Lung (tissue), 12 donors: ENCODE data around the gene ALPI. TPM values are rescaled to one million over a fixed set of nuclear protein-coding genes. Genes with fewer than 3 reads are reported as not detected.

Source experiments
- ATAC-seq: fragments of 200-7000 bp; cut with Tn5 transposase; one replicate; pipeline ENCODE4 v1.9.1; 2020; ENCODE audit warnings: moderate number of reproducible peaks; ENCODE audit not compliant: insufficient read depth, low FRiP score
- DNase-seq, 3 donors: peaks; one replicate each; pipeline ENCODE4 v3.0.0-alpha.2; 2013 to 2017
- H3K27ac ChIP-seq, 2 donors: one replicate each; pipeline ENCODE4 v1.5.1; 2013; ENCODE audit warnings: mild to moderate bottlenecking in 2 of 2, moderate library complexity in 2 of 2, control low read depth in 1 of 2, inconsistent platforms in 1 of 2, low read depth in 1 of 2, low read length in 1 of 2
- H3K27me3 ChIP-seq, 3 donors: one replicate each; pipeline ENCODE4 v1.5.1; 2013; ENCODE audit warnings: low read length in 2 of 3; ENCODE audit not compliant: control insufficient read depth in 3 of 3, insufficient read depth in 3 of 3
- H3K36me3 ChIP-seq, 4 donors: one replicate each; pipeline ENCODE4 v1.5.1; 2013; ENCODE audit warnings: low read length in 4 of 4, mild to moderate bottlenecking in 1 of 4, moderate library complexity in 1 of 4; ENCODE audit not compliant: control insufficient read depth in 4 of 4, insufficient read depth in 4 of 4
- H3K4me1 ChIP-seq, 5 donors: one replicate each; pipeline ENCODE4 v1.5.1; 2013; ENCODE audit warnings: low read length in 5 of 5, mild to moderate bottlenecking in 2 of 5, moderate library complexity in 1 of 5; ENCODE audit not compliant: control insufficient read depth in 5 of 5, insufficient read depth in 5 of 5
- H3K4me3 ChIP-seq: one replicate; pipeline ENCODE4 v1.5.1; 2013; ENCODE audit warnings: mild to moderate bottlenecking, control low read depth, moderate library complexity
- H3K9ac ChIP-seq, 2 donors: one replicate each; pipeline ENCODE4 v1.5.1; 2013; ENCODE audit warnings: low read length in 2 of 2, control low read depth in 1 of 2; ENCODE audit not compliant: insufficient read depth in 1 of 2
- H3K9me3 ChIP-seq, 4 donors: one replicate each; pipeline ENCODE4 v1.5.1; 2013; ENCODE audit warnings: low read length in 3 of 4, mild to moderate bottlenecking in 1 of 4, moderate library complexity in 1 of 4; ENCODE audit not compliant: control insufficient read depth in 4 of 4, insufficient read depth in 3 of 4
- WGBS, 2 donors: extraction: QIAGEN DNeasy Blood & Tissue Kit; methylation state at CpG; one replicate each; pipeline ENCODE4 v1.1.7; 2013; 5-methylcytosine and 5-hydroxymethylcytosine counted together
- polyA plus RNA-seq, 2 donors: library from polyadenylated mRNA; stranded (reverse); fragments of 200-250 nt; gene quantifications; one replicate each; pipeline ENCODE4 v1.2.1, GENCODE V29; 2013
- total RNA-seq, 2 donors: library from RNA; depleted of rRNA in 1 of 2; stranded (reverse); fragments of >200 nt in 1 of 2; gene quantifications; one replicate each; pipeline ENCODE4 v1.2.1, GENCODE V29; 2014 to 2021
- TF ChIP-seq, protein P1 (sequence below): IDR thresholded peaks from 2 replicates; pipeline ENCODE4 v1.5.1; 2012; ENCODE audit warnings: mild to moderate bottlenecking; ENCODE audit errors: control extremely low read depth, extremely low read depth
- donor health status: control.
- donor health status: control.
- donor health status: Bipolar disorder and iron deficiency.
- donor health status: healthy.
- donor health status: DM: yes; HTN: yes; CAD: no.

ALPI gene
- total and polyA plus RNA-seq, 4 donors: not detected

GRCh38 chr2:232483311-232483922 is 27.5 kb downstream of the ALPI start:
- Histone ChIP-seq H3K36me3 (no peaks in the 10 kb centered on the region), H3K27ac (no peak overlapping the region), H3K9ac (no peak overlapping the region), H3K4me1 (peaks cover 0 to 7% (median 0%) of the 10 kb centered on the region in 5 donors), H3K27me3 (peaks cover 15 to 50% (median 32%) of the 10 kb centered on the region in 3 donors), H3K4me3 (no peak overlapping the region), H3K9me3 (peaks cover 0 to 2% (median 0%) of the 10 kb centered on the region in 4 donors)
- ATAC-seq (no peak), DNase-seq (no peak)
- TF ChIP-seq, protein P1, sequence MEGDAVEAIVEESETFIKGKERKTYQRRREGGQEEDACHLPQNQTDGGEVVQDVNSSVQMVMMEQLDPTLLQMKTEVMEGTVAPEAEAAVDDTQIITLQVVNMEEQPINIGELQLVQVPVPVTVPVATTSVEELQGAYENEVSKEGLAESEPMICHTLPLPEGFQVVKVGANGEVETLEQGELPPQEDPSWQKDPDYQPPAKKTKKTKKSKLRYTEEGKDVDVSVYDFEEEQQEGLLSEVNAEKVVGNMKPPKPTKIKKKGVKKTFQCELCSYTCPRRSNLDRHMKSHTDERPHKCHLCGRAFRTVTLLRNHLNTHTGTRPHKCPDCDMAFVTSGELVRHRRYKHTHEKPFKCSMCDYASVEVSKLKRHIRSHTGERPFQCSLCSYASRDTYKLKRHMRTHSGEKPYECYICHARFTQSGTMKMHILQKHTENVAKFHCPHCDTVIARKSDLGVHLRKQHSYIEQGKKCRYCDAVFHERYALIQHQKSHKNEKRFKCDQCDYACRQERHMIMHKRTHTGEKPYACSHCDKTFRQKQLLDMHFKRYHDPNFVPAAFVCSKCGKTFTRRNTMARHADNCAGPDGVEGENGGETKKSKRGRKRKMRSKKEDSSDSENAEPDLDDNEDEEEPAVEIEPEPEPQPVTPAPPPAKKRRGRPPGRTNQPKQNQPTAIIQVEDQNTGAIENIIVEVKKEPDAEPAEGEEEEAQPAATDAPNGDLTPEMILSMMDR: no peak
- 91% methylated on average over 10 of the region's 10 CpGs for WGBS, 2 donors

GRCh38 chr2:232483923-232484627 is 28.1 kb downstream of the ALPI start:
- Histone ChIP-seq H3K4me3 (no peak overlapping the region), H3K4me1 (peaks cover 0 to 7% (median 0%) of the 10 kb centered on the region in 5 donors), H3K9me3 (peaks cover 0 to 2% (median 0%) of the 10 kb centered on the region in 4 donors), H3K9ac (no peak overlapping the region), H3K27ac (no peak overlapping the region), H3K36me3 (no peaks in the 10 kb centered on the region), H3K27me3 (peaks cover 15 to 57% (median 32%) of the 10 kb centered on the region in 3 donors)
- TF ChIP-seq, protein P1: no peak
- peak in 1 of 3 donors; percentile 9 for DNase-seq
- no peak for ATAC-seq
- 90 to 94% methylated on average over 19 of the region's 19 CpGs for WGBS, 2 donors

DNA sequence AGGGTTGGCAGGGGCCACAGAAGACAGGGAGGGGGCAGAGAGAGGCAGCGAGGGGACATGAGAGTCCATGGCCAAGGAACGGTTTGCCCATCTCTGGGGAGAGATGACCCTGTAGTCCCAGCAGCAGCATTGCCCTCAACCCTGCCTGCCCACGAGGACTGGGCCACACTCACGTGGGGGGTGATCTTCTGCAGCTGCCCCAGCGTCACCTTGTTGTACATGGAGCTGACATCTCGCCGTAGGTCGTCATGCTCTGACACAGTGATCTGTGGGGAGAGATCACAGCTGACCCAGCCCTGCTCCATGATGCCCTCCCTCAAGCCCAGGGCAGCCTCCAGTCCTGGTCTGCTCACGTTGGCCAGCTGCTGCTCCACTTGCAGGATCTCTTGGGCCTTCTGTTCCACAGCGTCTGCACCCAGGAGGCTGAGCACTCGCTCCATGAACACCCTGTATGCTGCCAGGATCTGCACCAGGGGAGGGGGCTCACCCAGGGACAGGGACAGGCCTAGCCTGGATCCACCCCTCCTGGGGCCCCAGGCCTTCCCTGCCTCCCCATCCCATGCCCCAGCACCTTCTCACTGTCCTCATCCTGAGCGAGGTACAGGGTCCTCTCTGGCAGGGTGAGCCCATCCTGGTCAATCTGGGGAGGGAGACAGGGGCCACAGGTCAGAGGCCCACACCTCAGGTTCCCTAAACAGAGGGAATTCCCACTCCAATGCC is 28.8 kb downstream of the ALPI start:
- ATAC-seq: no peak
- no peak for DNase-seq
- peaks cover 0 to 2% (median 0%) of the 10 kb centered on the region in 4 donors for H3K9me3 ChIP-seq
- H3K4me1 ChIP-seq: peaks cover 0 to 7% (median 0%) of the 10 kb centered on the region in 5 donors
- peaks cover 15 to 64% (median 32%) of the 10 kb centered on the region in 3 donors for H3K27me3 ChIP-seq
- no peak overlapping the region for H3K4me3 ChIP-seq
- H3K36me3 ChIP-seq: no peaks in the 10 kb centered on the region
- no peak overlapping the region for H3K9ac ChIP-seq
- no peak overlapping the region for H3K27ac ChIP-seq
- TF ChIP-seq, protein P1: no peak
- WGBS, 2 donors: 79 to 86% methylated on average over 12 of the region's 12 CpGs
